HG03159 (cell line): ENCODE measurements around the gene BAG3.

ENCODE experiments used
- ATAC-seq: cut with Tn5 transposase; IDR thresholded peaks from one replicate; pipeline ENCODE4 v1.9.1; 2021; ENCODE audit warnings: mild to moderate bottlenecking, moderate library complexity; ENCODE audit not compliant: unreplicated experiment

Gene BAG3

DNA sequence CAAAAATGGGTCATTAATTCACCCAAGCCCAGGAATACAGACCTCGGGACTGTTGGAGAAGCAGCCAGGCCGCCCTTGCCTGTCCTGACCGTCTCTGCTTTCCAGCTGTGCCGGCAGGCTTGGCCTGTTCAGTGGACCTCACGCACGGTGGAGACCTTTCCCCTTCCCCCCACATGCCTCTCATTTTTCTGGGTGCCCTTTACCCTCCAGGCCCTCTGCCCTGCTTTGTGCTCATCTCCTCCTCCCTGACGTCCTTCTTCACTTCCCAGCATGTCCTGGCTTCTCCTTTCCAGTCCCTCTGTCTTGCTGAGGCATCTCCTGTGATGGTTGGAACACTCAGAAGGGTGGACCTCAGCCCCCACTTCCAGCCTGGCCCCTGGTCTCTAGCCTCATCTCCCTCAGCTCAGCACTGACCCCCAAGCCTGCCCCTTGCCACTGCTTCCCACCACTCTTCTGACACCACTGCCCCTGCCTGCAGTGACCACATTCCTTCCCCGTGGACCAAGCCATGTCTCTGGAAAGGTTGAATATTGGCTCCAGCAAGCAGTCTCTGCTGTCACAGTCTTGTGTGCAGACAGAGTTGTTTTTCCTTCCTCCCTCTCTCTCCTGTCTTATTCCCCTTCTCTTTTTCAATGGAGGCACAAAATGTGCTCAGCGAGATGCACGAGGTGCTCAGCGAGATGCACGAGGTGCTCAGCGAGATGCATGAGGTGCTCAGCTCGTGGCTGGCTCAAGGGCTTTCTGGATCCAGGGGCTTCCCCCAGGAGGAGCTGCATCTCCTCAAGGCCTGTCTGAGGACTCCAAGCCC is 14.9 kb downstream of the BAG3 start:
- no peak for ATAC-seq

DNA sequence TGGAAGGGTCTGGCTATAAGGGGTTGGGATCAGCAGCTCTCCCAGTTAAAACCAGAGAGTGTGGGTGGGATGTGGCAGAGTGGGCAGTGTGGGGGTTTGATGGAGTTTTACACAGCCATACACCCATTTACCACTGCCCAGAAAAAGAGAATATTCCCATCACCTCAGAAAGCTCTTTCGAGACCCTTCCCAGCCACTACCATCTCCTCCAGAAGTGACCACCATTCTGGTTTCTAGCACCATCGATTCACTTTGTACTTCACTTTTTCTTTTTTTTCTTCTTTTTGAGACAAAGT is 15.5 kb downstream of the BAG3 start:
- ATAC-seq = no peak

DNA sequence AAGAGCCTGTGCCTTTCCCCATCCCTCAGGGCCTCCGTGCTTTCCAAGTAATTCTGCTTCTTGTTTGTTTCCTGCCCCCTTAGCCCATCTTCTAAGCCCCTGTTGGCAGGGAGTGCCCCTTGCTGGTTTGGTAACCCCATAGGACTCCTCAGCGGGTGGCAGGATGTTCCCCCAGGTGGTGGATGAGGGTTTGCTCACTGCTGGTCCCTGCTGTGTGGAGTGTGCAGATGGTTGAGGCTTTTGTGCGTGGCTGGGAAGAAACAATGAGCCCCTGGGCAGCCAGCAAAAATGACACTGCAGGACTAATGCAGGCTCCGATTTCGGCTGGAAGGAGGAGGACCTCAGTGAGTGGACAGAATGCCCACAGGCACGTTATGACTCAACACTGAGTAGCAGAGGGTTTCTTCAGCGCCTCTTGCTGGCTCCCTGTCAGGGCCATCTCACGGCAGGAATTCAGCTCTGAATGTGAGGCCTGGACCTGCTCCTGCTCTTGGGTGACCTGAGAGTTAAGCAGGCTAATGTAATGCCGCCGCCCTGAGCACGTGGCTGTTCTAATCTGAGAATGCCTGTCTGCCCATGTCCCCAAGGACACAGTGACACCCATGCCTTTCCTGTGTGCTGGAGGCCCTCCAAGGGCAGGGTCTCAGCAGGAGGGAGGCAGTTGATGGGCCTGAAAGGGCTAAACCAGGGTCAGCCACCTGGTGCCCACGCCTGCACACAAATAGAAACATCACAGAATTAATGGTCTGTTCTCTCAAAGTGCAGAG is 16.6 kb downstream of the BAG3 start:
- no peak for ATAC-seq

DNA sequence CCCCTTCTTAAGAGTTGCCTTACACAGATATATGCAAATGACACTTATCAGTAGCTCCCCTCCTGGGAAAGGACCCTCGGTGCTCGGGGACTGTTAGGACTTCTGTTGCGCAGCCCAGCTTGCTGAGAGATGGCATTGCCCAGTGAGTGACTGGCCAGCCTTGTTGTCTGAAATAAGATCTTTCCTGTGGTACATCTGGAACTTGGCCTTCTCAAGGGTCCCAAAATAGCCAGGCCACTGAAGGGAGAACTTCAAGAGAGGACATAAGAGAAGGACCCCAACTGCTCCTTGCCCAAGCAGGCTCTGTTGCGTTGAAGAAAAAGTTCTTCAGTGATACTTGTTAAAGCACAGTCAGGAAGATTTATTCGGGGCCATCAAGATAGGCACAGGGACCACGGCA is 17.3 kb downstream of the BAG3 start:
- no peak for ATAC-seq

DNA sequence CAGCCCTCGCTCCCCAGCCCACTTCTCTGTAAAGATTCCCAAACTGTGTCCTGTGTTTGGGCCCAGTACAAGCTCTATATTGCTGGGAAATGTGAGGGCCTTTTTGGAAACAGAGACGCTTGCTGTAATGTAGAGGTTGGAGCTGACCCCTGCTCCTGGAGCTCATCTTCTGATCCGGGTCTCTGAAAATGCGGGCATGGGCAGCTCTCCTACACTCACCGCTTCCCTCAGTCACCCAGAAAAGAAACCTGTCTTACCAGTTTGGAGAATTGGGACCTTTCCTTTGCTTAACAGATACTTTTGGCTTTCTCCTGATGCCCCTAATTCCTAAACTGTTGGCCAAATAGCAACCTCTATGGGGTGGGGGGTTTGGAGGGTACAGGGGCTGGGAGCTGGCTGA is 18.2 kb downstream of the BAG3 start:
- ATAC-seq = no peak

DNA sequence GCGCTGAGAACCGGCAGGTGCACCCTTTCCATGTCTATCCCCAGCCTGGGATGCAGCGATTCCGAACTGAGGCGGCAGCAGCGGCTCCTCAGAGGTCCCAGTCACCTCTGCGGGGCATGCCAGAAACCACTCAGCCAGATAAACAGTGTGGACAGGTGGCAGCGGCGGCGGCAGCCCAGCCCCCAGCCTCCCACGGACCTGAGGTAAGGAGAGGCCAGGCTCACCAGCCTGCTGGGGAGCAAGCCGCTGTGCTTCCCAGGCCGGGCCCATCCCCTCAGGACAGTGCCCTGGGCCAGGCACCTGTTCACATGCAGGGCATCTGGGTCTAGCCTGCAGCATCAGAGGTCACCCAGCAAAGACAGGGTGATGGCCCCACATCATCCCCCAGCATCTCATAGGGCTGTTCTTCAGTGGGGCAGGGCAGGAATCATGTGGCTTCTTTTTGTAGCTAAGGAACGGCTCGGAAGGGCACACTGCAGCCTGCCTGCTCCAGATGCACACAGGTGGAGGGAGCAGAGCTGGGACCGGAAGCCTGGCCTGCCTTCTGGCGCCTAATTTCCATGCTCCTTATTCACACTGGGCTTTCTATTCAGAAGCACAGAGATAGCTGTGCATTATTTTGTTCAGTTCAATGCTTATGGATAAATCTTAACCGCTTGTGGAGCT is 18.9 kb downstream of the BAG3 start:
- no peak for ATAC-seq

DNA sequence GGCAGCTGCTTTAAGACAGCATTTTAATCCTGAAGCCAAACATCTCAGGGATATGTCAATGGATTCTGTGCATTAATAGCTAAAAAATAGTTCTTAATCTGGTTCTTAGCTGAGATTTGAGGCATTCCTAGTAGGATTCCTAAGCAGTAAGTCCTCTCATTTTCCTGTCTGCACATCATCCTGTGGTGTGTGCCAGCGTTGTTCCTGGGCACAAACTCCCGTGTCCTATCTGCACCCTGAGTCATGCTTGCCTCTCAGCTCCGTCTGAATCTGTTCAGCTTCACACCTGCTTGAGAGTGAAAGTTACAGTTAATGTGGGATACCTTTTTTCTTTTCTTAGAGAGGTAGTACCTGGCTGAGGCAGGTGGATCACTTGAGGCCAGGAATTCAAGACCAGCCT is 19.5 kb downstream of the BAG3 start:
- ATAC-seq = no peak

DNA sequence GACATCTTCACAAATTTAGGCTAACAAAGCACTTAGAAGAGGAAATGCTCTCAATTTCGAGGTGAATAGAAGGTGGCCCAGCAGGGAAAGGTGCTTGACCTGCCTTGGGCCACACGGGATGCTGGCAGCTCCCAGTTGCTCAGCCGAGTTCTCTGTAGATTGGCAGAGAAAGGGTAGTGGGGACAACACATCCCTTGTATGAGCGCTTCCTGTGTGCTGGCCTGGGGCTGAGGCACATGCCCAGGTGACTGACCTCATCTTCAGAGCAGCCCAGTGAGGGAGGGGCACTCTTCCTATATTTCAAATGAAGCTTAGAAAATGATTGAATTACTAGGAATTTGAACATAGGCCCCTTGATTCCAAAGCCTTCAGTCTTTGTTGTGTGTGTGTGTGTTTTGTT is 20.2 kb downstream of the BAG3 start:
- no peak for ATAC-seq

DNA sequence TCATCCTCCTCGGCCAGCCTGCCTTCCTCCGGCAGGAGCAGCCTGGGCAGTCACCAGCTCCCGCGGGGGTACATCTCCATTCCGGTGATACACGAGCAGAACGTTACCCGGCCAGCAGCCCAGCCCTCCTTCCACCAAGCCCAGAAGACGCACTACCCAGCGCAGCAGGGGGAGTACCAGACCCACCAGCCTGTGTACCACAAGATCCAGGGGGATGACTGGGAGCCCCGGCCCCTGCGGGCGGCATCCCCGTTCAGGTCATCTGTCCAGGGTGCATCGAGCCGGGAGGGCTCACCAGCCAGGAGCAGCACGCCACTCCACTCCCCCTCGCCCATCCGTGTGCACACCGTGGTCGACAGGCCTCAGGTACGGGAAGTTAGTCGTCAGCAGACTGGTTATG is 21.1 kb downstream of the BAG3 start:
- no peak for ATAC-seq

DNA sequence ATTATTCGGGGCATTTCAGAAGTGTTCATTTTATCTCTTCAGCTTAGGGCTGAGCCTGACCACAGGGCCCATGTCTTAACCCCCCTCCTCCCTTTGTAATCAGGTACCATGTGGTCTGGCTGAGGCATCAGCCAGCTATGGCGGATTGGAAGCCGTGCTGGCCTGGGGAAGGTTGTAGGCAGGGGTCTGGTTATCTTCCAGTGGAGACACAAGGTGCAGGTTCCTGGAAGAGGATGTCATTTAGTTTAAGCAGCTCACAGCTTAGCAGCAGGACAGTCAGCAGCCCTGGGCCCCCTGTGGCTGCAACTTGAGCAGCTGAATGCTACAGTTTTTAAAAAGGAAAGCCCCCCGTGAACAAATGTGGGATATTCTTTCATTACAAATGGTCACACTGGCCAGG is 22.1 kb downstream of the BAG3 start:
- ATAC-seq = no peak

DNA sequence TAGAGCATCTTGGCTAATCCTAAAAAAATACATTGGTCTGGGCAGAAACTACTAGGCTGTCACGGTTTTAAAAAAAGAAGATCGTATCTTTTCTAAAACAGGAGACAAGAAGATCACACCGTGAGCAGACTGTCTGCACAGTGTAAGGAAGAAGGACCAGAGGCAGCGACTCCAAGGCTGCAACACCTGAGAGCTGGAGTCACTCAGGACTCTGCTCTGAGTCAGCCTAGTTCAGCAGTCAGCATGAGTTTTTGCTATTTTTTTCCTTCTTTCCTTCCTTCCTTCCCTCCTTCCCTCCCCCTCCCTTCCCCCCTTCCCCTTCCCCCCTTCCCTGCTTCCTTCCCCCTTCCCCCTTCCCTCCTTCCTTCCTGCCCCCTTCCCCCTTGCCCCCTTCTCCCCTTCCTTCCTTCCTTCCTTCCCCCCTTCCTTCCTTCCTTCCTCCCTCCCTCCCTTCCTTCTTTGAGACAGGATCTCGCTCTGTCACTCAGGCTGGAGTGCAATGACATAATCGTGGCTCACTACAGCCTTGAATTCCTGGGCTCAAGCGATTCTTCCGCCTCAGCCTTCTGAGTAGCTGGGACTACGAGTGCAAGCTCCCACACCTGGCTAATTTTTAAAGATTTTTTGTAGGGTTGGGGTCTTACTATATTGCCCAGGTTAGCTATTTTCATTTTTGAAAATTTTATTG is 24.4 kb downstream of the BAG3 start:
- ATAC-seq = no peak

DNA sequence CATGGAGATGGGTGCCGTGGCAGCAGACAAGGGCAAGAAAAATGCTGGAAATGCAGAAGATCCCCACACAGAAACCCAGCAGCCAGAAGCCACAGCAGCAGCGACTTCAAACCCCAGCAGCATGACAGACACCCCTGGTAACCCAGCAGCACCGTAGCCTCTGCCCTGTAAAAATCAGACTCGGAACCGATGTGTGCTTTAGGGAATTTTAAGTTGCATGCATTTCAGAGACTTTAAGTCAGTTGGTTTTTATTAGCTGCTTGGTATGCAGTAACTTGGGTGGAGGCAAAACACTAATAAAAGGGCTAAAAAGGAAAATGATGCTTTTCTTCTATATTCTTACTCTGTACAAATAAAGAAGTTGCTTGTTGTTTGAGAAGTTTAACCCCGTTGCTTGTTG is 25.9 kb downstream of the BAG3 start:
- ATAC-seq = no peak

DNA sequence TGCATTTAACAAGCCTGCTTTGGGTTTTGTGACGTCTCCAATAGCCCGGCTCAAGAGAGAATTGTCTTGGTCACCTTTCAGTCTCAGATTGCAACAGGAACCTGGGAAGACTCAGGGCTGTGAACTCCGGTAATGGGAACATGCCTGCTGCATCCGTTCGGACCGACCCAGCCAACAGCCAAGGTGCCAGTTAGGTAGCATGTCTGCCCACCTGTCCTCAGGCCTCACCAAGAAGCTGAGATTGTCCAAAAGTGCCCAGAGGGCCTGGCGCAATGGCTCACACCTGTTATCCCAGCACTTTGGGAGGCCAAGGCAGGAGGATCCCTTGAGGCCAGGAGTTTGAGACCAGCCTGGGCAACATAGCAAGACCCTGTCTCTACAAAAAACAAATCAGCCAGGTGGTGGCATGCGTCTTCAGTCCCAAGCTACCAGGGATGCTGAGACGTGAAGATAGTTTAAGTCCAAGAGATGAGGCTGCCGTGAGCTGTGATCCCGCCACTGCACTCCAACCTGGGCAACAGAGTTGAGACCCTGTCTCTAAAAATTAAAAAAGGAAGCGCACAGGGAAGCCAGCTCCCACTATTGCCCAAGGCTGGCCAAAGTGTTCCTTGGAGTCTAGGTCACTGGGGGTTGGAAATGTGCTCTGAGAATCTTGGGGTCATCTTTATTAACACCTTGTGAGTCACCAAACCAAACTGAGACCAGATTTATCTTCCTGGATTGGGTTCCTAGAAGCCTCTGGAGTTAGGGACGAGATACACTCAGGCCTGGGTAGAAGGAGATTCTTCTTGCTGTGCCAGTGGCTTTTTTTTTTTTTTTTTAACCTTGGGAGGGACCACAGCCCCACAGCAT is 26.9 kb downstream of the BAG3 start:
- no peak for ATAC-seq

DNA sequence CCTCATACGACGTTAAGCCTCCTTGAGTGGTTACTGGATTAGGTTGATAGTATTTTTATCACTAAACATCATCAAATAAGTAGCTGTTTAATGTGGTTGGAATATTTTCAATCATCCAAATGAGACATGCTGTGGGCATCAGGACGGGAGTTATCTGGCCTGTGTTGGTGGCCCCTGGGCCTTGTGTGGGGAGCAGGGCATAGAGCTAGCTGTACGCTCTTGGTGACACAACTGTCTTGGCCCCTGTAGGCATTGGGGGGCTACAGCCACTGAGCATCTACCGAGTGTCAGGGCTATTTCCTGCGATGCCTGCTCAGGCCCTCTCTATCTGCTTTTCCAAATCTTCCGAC is 28.3 kb downstream of the BAG3 start:
- no peak for ATAC-seq

DNA sequence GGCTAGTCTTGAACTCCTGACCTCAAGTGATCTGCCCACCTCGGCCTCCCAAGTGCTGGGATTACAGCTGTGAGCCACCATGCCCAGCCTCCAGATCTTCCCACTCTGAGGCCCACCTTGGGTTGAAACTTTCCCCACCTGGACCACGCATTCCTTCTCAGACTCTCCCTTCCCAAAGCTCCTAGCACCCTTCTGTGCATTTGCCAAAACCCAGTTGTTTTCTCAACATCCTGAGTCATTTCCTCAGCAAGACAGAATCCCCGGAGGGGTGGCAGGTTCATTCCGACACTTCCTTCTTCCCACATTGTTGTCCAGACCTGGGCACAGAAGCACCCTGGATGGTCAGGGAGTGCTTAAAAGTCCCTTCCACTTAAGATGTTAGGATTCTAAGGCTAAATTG is 28.9 kb downstream of the BAG3 start:
- ATAC-seq = no peak

DNA sequence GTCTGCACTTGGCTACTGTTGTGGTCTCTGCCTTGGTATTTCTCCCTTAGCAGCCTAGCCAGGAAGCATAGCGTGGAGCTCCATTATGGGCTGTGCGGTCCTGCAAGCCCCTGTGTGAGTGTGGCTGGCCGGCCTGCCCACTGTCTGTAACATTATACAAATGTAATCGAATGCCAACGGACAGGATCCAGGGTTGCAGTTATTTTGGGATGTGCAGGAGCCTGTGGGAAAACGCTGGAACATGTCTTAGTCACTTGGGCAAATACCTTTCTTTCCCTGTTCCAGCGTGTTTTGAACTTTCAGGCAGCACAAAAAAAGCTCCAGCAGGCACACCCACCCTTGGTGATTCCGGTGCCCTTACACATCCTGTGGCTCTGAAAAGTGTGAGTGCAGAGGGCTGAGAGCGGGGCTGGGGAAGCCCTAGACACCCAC is 29.5 kb downstream of the BAG3 start:
- ATAC-seq = no peak

DNA sequence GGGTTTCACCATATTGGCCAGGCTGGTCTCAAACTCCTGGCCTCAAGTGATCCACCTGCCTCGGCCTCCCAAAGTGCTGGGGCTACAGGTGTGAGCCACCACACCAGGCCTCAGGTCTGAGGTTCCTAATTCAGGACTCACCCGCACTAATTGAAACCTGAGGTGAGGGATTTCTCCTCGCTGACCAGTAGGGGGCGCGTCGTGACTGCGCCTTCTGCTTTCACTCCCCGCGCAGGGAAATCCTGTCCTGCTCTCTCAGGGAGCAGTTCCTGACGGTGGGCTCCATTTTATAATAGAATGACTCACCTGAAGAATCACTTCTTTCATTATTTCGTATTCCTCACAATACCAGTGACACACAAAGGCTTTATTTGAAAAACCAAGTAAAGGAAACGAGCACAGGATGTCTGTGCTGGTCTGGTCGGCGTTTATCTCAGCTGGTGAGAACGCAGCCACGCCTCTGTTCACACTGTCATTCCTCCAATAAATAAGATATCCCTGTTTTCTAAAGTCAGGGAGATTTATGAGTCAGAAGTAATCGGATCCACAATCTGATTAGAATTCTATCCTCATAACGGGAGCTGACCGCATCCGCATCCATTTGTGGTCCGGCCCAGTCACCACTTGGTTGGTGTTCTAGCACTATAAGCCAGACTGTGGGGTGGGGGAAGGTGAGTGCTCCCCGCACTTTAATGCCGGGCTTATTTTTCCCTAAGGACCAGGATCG is 35.4 kb downstream of the BAG3 start:
- ATAC-seq = peak; percentile 81

DNA sequence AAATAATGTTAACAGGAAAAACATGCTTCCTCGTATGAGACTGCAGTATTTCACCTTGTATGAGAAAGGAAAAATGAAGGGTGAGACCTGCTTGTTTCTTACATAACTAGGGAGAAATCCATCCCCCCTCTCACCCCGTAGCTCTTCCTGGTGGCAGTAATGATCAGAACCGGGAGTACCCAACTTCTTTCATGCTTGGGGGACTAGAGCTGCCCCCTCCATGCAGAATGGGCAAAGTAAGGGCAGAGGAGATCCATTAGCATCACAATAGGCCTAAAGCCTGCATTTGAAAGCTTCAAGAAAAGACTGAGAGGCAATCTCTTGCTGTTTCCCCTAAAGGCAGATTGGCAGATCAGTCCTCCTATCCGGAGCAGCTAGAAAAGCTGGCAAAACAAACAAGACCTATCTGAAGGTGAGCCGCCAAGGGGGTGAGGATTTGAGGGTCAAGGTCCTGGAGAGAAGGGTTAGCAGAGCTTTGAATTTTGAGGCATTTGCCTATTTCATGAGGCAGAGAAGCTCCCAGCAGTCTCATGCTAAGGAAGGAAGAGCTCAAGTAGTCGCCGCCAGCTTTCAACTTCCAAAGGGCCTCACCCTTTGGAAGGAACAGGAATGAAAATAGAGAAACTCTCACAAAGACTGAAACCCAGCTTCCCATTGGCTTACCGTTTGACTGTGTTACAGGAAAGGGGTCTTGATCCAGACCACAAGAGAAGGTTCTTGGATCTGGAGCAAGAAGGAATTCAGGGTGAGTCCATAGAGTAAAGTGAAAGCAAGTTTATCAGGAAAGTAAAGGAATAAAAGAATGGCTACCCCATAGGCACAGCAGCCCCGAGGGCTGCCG is 36.2 kb downstream of the BAG3 start:
- ATAC-seq = no peak

DNA sequence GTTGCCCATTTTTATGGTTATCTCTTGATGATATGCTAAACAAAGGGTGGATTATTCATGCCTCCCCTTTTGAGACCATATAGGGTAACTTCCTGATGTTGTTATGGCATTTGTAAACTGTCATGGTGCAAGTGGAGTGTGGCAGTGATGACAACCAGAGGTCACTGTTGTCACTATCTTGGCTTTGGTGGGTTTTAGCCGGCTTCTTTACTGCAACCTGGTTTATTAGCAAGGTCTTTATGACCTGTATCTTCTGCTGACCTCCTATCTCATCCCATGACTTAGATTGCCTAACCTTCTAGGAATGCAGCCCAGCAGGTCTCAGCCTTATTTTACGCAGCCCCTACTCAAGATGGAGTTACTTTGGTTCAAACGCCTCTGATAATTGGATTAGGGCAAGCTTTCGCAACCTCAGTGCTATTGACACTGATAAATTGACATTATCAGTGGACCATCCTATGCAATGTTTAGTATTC is 36.9 kb downstream of the BAG3 start:
- ATAC-seq = no peak
